Myocyte (in vitro differentiated cells): ENCODE measurements around the gene BATF. TPM values are rescaled to one million over a fixed set of nuclear protein-coding genes. Genes with fewer than 3 reads are reported as not detected.

Source experiments
- DNase-seq: peaks from one replicate; pipeline ENCODE4 v3.0.0-alpha.2; 2012; ENCODE audit warnings: low read depth
- total RNA-seq: library from RNA; depleted of rRNA; stranded (reverse); fragments of >200 nt; gene quantifications from 2 replicates; pipeline ENCODE4 v1.2.3, GENCODE V29; 2014

Gene BATF
- total RNA-seq, 1 donor from 2014 or later, result not detected

- no peak for DNase-seq
Measured at GRCh38 chr14:75591987-75592575, 69.8 kb downstream of the BATF start.

DNA sequence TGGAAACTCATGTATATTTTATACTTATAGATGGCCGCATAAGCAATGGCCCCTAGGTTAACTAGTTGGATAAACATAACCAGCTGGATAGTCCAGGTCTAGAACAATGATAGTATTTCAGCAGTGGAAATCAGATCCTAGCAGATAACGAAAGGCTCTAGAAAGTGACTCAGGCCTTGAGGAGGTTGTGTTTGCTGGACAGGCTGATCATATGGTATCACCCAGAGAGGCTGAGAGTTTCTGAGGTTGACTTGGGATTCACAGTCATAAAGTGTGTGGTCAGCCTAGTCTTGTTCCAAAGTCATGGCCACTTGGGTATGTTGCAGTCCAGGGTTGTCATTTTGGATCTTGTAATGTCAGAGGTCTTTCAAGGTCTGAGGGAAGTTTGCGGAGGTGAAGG, 73.0 kb downstream of the BATF start:
- DNase-seq, result peak; percentile 59

Other genes starting within 250 kb of the BATF start
- 22.7 and 26.5 TPM in 2 replicates for gene FOS, start 243.6 kb upstream of the BATF start, total RNA-seq
- 44.4 and 61.9 TPM in 2 replicates for gene JDP2, start 94.4 kb upstream of the BATF start, total RNA-seq
- 42.5 and 53.8 TPM in 2 replicates for gene FLVCR2, start 56.2 kb downstream of the BATF start, total RNA-seq
- gene ERG28, start 138.4 kb downstream of the BATF start, total RNA-seq, result 8.4 and 11.7 TPM in 2 replicates
- 12.2 and 13.9 TPM in 2 replicates for gene TTLL5, start 138.8 kb downstream of the BATF start, total RNA-seq